Gastrocnemius medialis (tissue), 4 donors: Measurements from ENCODE around the gene PRUNE2. TPM values are rescaled to one million over a fixed set of nuclear protein-coding genes. Genes with fewer than 3 reads are reported as not detected.

ENCODE experiments used
- ATAC-seq, 2 donors: fragments of 150-250 bp; one replicate each; pipeline ENCODE4 v1.9.1; 2016
- DNase-seq, 2 donors: peaks; one replicate each; pipeline ENCODE4 v3.0.0-alpha.2; 2019
- H3K27ac ChIP-seq, 4 donors: fragments of 200-600 bp; sonication (generic); 1 replicate in 1 of 4; 2 replicates in 3 of 4; pipeline ENCODE4 v1.5.1; 2016 to 2018; ENCODE audit warnings: mild to moderate bottlenecking in 2 of 4, moderate library complexity in 1 of 4
- H3K27me3 ChIP-seq, 3 donors: fragments of 200-600 bp; sonication (generic) in 2 of 3; 1 replicate in 1 of 3; 2 replicates in 2 of 3; pipeline versions ENCODE4 v1.5.1 to v1.6.0; 2016 to 2019; ENCODE audit warnings: mild to moderate bottlenecking in 1 of 3, moderate library complexity in 1 of 3
- H3K36me3 ChIP-seq, 2 donors: fragments of 200-600 bp; sonication (generic) in 1 of 2; one replicate each; pipeline ENCODE4 v1.5.1; 2017 to 2018
- H3K4me1 ChIP-seq, 2 donors: fragments of 200-600 bp; sonication (generic) in 1 of 2; one replicate each; pipeline ENCODE4 v1.5.1; 2016 to 2017; ENCODE audit warnings: mild to moderate bottlenecking in 2 of 2
- H3K4me3 ChIP-seq, 4 donors: fragments of 200-600 bp; sonication (generic) in 3 of 4; 1 replicate in 1 of 4; 2 replicates in 3 of 4; pipeline ENCODE4 v1.5.1; 2016 to 2019; ENCODE audit warnings: mild to moderate bottlenecking in 2 of 4
- H3K9me3 ChIP-seq, 3 donors: fragments of 200-600 bp; sonication (generic) in 2 of 3; 1 replicate in 1 of 3; 2 replicates in 2 of 3; pipeline ENCODE4 v1.5.1; 2016 to 2019
- CTCF ChIP-seq, 5 experiments: fragments of 450-650 bp in 3 of 5; fragments of 200-600 bp in 2 of 5; sonication (generic) in 2 of 5; IDR thresholded peaks in 4 of 5; conservative IDR thresholded peaks in 1 of 5; 1 replicate in 4 of 5; 2 replicates in 1 of 5; pipeline ENCODE4 v1.5.1; 2016 to 2019; ENCODE audit warnings: antibody characterized with exemption in 5 of 5, mild to moderate bottlenecking in 3 of 5, moderate library complexity in 3 of 5
- POLR2A ChIP-seq, 2 donors: fragments of 450-650 bp; IDR thresholded peaks; one replicate each; pipeline ENCODE4 v1.6.1; 2017; ENCODE audit warnings: antibody characterized with exemption in 2 of 2, mild to moderate bottlenecking in 2 of 2, moderate library complexity in 2 of 2
- in situ Hi-C, 4 donors: fragments of 200-750 bp; cut with MboI; loops; one replicate each; pipeline versions ENCODE4 v1.15.0 to v1.8.0; 2017; ENCODE audit warnings: low sequenced_read_pairs in 4 of 4
- intact Hi-C: fragments of 100-400 bp; cut with DNase I; formaldehyde crosslinking; loops from one replicate; pipeline ENCODE4 v1.15.1; 2023; ENCODE audit warnings: low total_unique reads
- total RNA-seq, 4 donors: library from RNA; depleted of rRNA; stranded (reverse); fragments of >200 nt; gene quantifications; one replicate each; pipeline versions ENCODE4 v1.1.0 to v1.2.3, GENCODE V29; 2016

PRUNE2 gene
- total RNA-seq, 4 donors from 2014 or later = 1.6 to 43.5 (median 11.0) TPM

GRCh38 chr9:76796296-76796695 lies 109.6 kb downstream of the PRUNE2 start:
- TF ChIP-seq CTCF (IDR thresholded peaks at IDR 0.05 in 4 of 5, conservative IDR thresholded peaks at IDR 0.05 in 1 of 5) (no peak), POLR2A (IDR thresholded peaks at IDR 0.05) (no peak)
- ATAC-seq (no peak), DNase-seq (no peak)
- intact Hi-C loops (no loop called here), in situ Hi-C loops (no loop called here)
- no peaks in the 10 kb centered on the region for H3K27me3 ChIP-seq
- H3K36me3 ChIP-seq = no peaks in the 10 kb centered on the region
- no peak overlapping the region for H3K4me3 ChIP-seq
- no peak overlapping the region for H3K27ac ChIP-seq
- no peaks in the 10 kb centered on the region for H3K9me3 ChIP-seq
- no peaks in the 10 kb centered on the region for H3K4me1 ChIP-seq

- in situ Hi-C loops (no loop called here), intact Hi-C loops (no loop called here)
- H3K36me3 ChIP-seq = no peaks in the 10 kb centered on the region
- DNase-seq (no peak), ATAC-seq (no peak)
- no peaks in the 10 kb centered on the region for H3K9me3 ChIP-seq
- H3K27me3 ChIP-seq = no peaks in the 10 kb centered on the region
- no peak overlapping the region for H3K4me3 ChIP-seq
- H3K4me1 ChIP-seq = no peaks in the 10 kb centered on the region
- TF ChIP-seq CTCF (IDR thresholded peaks at IDR 0.05 in 4 of 5, conservative IDR thresholded peaks at IDR 0.05 in 1 of 5) = no peak
- no peak for TF ChIP-seq POLR2A (IDR thresholded peaks at IDR 0.05)
- H3K27ac ChIP-seq = no peak overlapping the region
Measured at GRCh38 chr9:76793784-76794431, 112.0 kb downstream of the PRUNE2 start.

GRCh38 chr9:76789840-76790239 lies 116.1 kb downstream of the PRUNE2 start:
- Histone ChIP-seq H3K27me3 (no peaks in the 10 kb centered on the region), H3K4me1 (no peaks in the 10 kb centered on the region), H3K27ac (no peak overlapping the region), H3K4me3 (no peak overlapping the region), H3K36me3 (no peaks in the 10 kb centered on the region), H3K9me3 (no peaks in the 10 kb centered on the region)
- no peak for TF ChIP-seq POLR2A (IDR thresholded peaks at IDR 0.05)
- no peak for TF ChIP-seq CTCF (IDR thresholded peaks at IDR 0.05 in 4 of 5, conservative IDR thresholded peaks at IDR 0.05 in 1 of 5)
- DNase-seq (no peak), ATAC-seq (no peak)
- intact Hi-C loops (no loop called here), in situ Hi-C loops (no loop called here)

GRCh38 chr9:76787677-76788076 lies 118.2 kb downstream of the PRUNE2 start:
- in situ Hi-C loops (no loop called here), intact Hi-C loops (no loop called here)
- no peaks in the 10 kb centered on the region for H3K9me3 ChIP-seq
- no peak overlapping the region for H3K4me3 ChIP-seq
- DNase-seq (no peak), ATAC-seq (no peak)
- H3K27ac ChIP-seq = no peak overlapping the region
- no peaks in the 10 kb centered on the region for H3K36me3 ChIP-seq
- H3K4me1 ChIP-seq = no peaks in the 10 kb centered on the region
- TF ChIP-seq POLR2A (IDR thresholded peaks at IDR 0.05) (no peak), CTCF (IDR thresholded peaks at IDR 0.05 in 4 of 5, conservative IDR thresholded peaks at IDR 0.05 in 1 of 5) (no peak)
- H3K27me3 ChIP-seq = no peaks in the 10 kb centered on the region

- intact Hi-C loops = no loop called here
- DNase-seq (no peak), ATAC-seq (no peak)
- TF ChIP-seq CTCF (IDR thresholded peaks at IDR 0.05 in 4 of 5, conservative IDR thresholded peaks at IDR 0.05 in 1 of 5) = no peak
- no peak for TF ChIP-seq POLR2A (IDR thresholded peaks at IDR 0.05)
- H3K27me3 ChIP-seq = no peaks in the 10 kb centered on the region
- no peak overlapping the region for H3K4me3 ChIP-seq
- H3K27ac ChIP-seq = no peak overlapping the region
- H3K36me3 ChIP-seq = no peaks in the 10 kb centered on the region
- no peaks in the 10 kb centered on the region for H3K9me3 ChIP-seq
- in situ Hi-C loops = no loop called here
- H3K4me1 ChIP-seq = no peaks in the 10 kb centered on the region
Measured at GRCh38 chr9:76785501-76785900, 120.4 kb downstream of the PRUNE2 start.
